ENCODE results near the gene CDR2L.
"Not testable (repeated sequence)": the region's sequence is repeated elsewhere in the genome, so short reads cannot be mapped to it uniquely, and the experiment has no call there.

The CDR2L gene

GRCh38 chr17:74982663-74983313, 4.6 kb upstream of the CDR2L start:
- DNase-seq: not testable (repeated sequence)

- no peak for DNase-seq
These were observed 1.2 kb upstream of the CDR2L start for GRCh38 chr17:74986206-74986576.

- DNase-seq: peak; percentile 39
These were observed 678 bp downstream of the CDR2L start for GRCh38 chr17:74987909-74988711.

- no peak for DNase-seq
These were observed 3.2 kb downstream of the CDR2L start for GRCh38 chr17:74990581-74991105.

- no peak for DNase-seq
These were observed 4.8 kb downstream of the CDR2L start for GRCh38 chr17:74992223-74992622.

GRCh38 chr17:74994440-74994839, 7.0 kb downstream of the CDR2L start:
- no peak for DNase-seq

- DNase-seq: no peak
These were observed 8.4 kb downstream of the CDR2L start for GRCh38 chr17:74995847-74996246.

- DNase-seq: no peak
These were observed 11.4 kb downstream of the CDR2L start for GRCh38 chr17:74998783-74999182.

- DNase-seq: no peak
These were observed 12.1 kb downstream of the CDR2L start for GRCh38 chr17:74999523-74999922.

GRCh38 chr17:75001915-75002843, 14.7 kb downstream of the CDR2L start:
- DNase-seq: no peak

GRCh38 chr17:75003070-75003956, 15.9 kb downstream of the CDR2L start:
- no peak for DNase-seq

- no peak for DNase-seq
These were observed 16.5 kb downstream of the CDR2L start for GRCh38 chr17:75003957-75004355.

GRCh38 chr17:75004371-75004770, 16.9 kb downstream of the CDR2L start:
- DNase-seq: no peak

GRCh38 chr17:75005291-75005690, 17.9 kb downstream of the CDR2L start:
- DNase-seq: no peak

GRCh38 chr17:75006084-75006483, 18.7 kb downstream of the CDR2L start:
- not testable (repeated sequence) for DNase-seq

- no peak for DNase-seq
These were observed 19.2 kb downstream of the CDR2L start for GRCh38 chr17:75006653-75007052.

- no peak for DNase-seq
These were observed 20.9 kb downstream of the CDR2L start for GRCh38 chr17:75008373-75008772.

- DNase-seq: no peak
These were observed 21.8 kb downstream of the CDR2L start for GRCh38 chr17:75009139-75009724.

- DNase-seq: peak; percentile 30
These were observed 23.4 kb downstream of the CDR2L start for GRCh38 chr17:75010683-75011400.

GRCh38 chr17:75011401-75012095, 24.1 kb downstream of the CDR2L start:
- no peak for DNase-seq

- DNase-seq: no peak
These were observed 24.6 kb downstream of the CDR2L start for GRCh38 chr17:75012096-75012345.

Data from stimulated activated CD8-positive, alpha-beta memory T cell treated with anti-CD3 and anti-CD28 coated beads, Interleukin-4, amount 100 ng/mL, for 48 hours (primary cell).